Smooth muscle cell (in vitro differentiated cells): ENCODE measurements around the gene METRNL. TPM values are rescaled to one million over a fixed set of nuclear protein-coding genes. Genes with fewer than 3 reads are reported as not detected.
"Not testable (repeated sequence)": the region's sequence is repeated elsewhere in the genome, so short reads cannot be mapped to it uniquely, and the experiment has no call there.

Experiments
- DNase-seq: peaks from one replicate; lab custom pipeline; 2025; ENCODE audit not compliant: unreplicated experiment; lab: John Stamatoyannopoulos, UW
- H2AFZ ChIP-seq: fragments of 200-600 bp; sonication (generic); 2 replicates; pipeline ENCODE4 v1.6.0; 2016; ENCODE audit warnings: antibody characterized with exemption, low read depth, mild to moderate bottlenecking
- H3F3A ChIP-seq: fragments of 200-600 bp; sonication (generic); 2 replicates; pipeline ENCODE4 v1.6.0; 2017; ENCODE audit warnings: antibody characterized with exemption, low read depth
- H3K27ac ChIP-seq: fragments of 200-600 bp; sonication (generic); 2 replicates; pipeline ENCODE4 v1.5.1; 2016; ENCODE audit warnings: low read depth, mild to moderate bottlenecking
- H3K27me3 ChIP-seq: fragments of 200-600 bp; sonication (generic); 2 replicates; pipeline ENCODE4 v1.6.1; 2016; ENCODE audit warnings: low read depth, mild to moderate bottlenecking
- H3K36me3 ChIP-seq: fragments of 200-600 bp; sonication (generic); 2 replicates; pipeline ENCODE4 v1.5.1; 2016; ENCODE audit warnings: low read depth
- H3K4me1 ChIP-seq: fragments of 200-600 bp; sonication (generic); 2 replicates; pipeline ENCODE4 v1.5.1; 2016; ENCODE audit warnings: low read depth
- H3K4me2 ChIP-seq: fragments of 200-600 bp; sonication (generic); 2 replicates; pipeline ENCODE4 v1.6.0; 2016; ENCODE audit warnings: mild to moderate bottlenecking
- H3K4me3 ChIP-seq: fragments of 200-600 bp; sonication (generic); 2 replicates; pipeline ENCODE4 v1.5.1; 2016; ENCODE audit warnings: mild to moderate bottlenecking
- H3K79me2 ChIP-seq: fragments of 200-600 bp; sonication (generic); 2 replicates; pipeline ENCODE4 v1.6.0; 2016; ENCODE audit warnings: low read depth, mild to moderate bottlenecking
- H3K9ac ChIP-seq: fragments of 200-600 bp; sonication (generic); 2 replicates; pipeline ENCODE4 v1.6.0; 2016; ENCODE audit warnings: low read depth
- H3K9me3 ChIP-seq: fragments of 200-600 bp; sonication (generic); replicated peaks from 2 replicates; pipeline ENCODE4 v1.5.1; 2016; ENCODE audit warnings: low read depth
- H4K20me1 ChIP-seq: fragments of 200-600 bp; sonication (generic); 2 replicates; pipeline ENCODE4 v1.6.0; 2016; ENCODE audit warnings: low read depth
- CTCF ChIP-seq: fragments of 200-600 bp; sonication (generic); IDR thresholded peaks from 2 replicates; pipeline ENCODE4 v1.5.1; 2017; ENCODE audit warnings: borderline replicate concordance, mild to moderate bottlenecking, antibody characterized with exemption; ENCODE audit not compliant: insufficient read depth, poor library complexity, severe bottlenecking
- WGBS: methylation state at CpG from one replicate; pipeline ENCODE4 v1.1.7; 2016; ENCODE audit warnings: low lambda C conversion rate; 5-methylcytosine and 5-hydroxymethylcytosine counted together
- polyA plus RNA-seq: library from polyadenylated mRNA; unstranded; fragments of >200 nt; fragmentation: Nextera tagmentation; extraction: Ambion mirVana; gene quantifications from 2 replicates; pipeline ENCODE4 v1.2.1, GENCODE V29; 2016
- total RNA-seq: library from RNA; depleted of rRNA; stranded (reverse); fragments of >200 nt; gene quantifications from 2 replicates; pipeline ENCODE4 v1.2.3, GENCODE V29; 2014

METRNL gene
- total and polyA plus RNA-seq, 2 experiments from 2014 or later, result 55.6 to 98.1 TPM

GRCh38 chr17:83133302-83134121 lies 54.1 kb downstream of the METRNL start:
- Histone ChIP-seq H3K9ac (no peak overlapping the region), H3K4me2 (no peak overlapping the region), H4K20me1 (no peaks in the 10 kb centered on the region), H3K27ac (no peak overlapping the region), H3K79me2 (no peaks in the 10 kb centered on the region), H2AFZ (no peak overlapping the region), H3K27me3 (no peaks in the 10 kb centered on the region), H3K36me3 (no peaks in the 10 kb centered on the region), H3K4me3 (no peak overlapping the region), H3K9me3 (no peaks in the 10 kb centered on the region), H3K4me1 (no peaks in the 10 kb centered on the region), H3F3A (no peaks in the 10 kb centered on the region)
- WGBS, result 61% methylated on average over 16 of the region's 16 CpGs
- DNase-seq, result no peak
- TF ChIP-seq CTCF, result no peak

DNA sequence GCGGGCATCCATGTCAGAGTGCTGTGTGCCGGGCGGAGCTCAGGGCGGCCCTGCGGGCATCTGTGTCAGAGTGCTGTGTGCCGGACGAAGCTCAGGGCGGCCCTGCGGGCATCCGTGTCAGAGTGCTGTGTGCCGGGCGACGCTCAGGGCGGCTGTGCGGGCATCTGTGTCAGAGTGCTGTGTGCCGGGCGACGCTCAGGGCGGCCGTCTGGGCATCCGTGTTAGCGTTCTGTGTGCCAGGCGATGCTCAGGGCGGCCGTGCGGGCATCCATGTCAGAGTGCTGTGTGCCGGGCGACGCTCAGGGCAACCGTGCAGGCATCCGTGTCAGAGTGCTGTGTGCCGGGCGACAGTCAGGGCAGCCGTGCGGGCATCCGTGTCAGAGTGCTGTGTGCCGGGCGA lies 55.0 kb downstream of the METRNL start:
- H4K20me1 ChIP-seq, result not testable (repeated sequence)

GRCh38 chr17:83135692-83136091 lies 56.3 kb downstream of the METRNL start:
- Histone ChIP-seq H3K4me2 (no peak overlapping the region), H3K36me3 (no peaks in the 10 kb centered on the region), H3K27me3 (no peaks in the 10 kb centered on the region), H3K79me2 (no peaks in the 10 kb centered on the region), H3K27ac (no peak overlapping the region), H2AFZ (no peak overlapping the region), H4K20me1 (no peaks in the 10 kb centered on the region), H3K4me3 (no peak overlapping the region), H3K9me3 (no peaks in the 10 kb centered on the region), H3F3A (no peaks in the 10 kb centered on the region), H3K9ac (no peak overlapping the region), H3K4me1 (no peaks in the 10 kb centered on the region)
- 93% methylated on average over 14 of the region's 14 CpGs for WGBS
- no peak for TF ChIP-seq CTCF
- DNase-seq, result no peak

More for the DNA sequence above, 55.0 kb downstream of the METRNL start:
- H3K27ac ChIP-seq, H3F3A ChIP-seq, H3K4me3 ChIP-seq, H2AFZ ChIP-seq, H3K79me2 ChIP-seq, H3K27me3 ChIP-seq, H3K4me1 ChIP-seq, DNase-seq, H3K4me2 ChIP-seq, H3K36me3 ChIP-seq, H3K9me3 ChIP-seq, H3K9ac ChIP-seq: not testable (repeated sequence)
- 97% methylated on average over 22 of the region's 38 CpGs for WGBS

GRCh38 chr17:83136156-83136555 lies 56.7 kb downstream of the METRNL start:
- Histone ChIP-seq H3K79me2 (no peaks in the 10 kb centered on the region), H3K27me3 (no peaks in the 10 kb centered on the region), H3K9me3 (no peaks in the 10 kb centered on the region), H3K9ac (no peak overlapping the region), H3K36me3 (no peaks in the 10 kb centered on the region), H3K27ac (no peak overlapping the region), H3K4me1 (no peaks in the 10 kb centered on the region), H2AFZ (no peak overlapping the region), H3F3A (no peaks in the 10 kb centered on the region), H3K4me2 (no peak overlapping the region), H4K20me1 (no peaks in the 10 kb centered on the region), H3K4me3 (no peak overlapping the region)
- DNase-seq, result no peak
- 83% methylated on average over 13 of the region's 13 CpGs for WGBS
- no peak for TF ChIP-seq CTCF
